GM18861 (cell line): ENCODE results near the gene FASN.

Experiments
- ATAC-seq: cut with Tn5 transposase; IDR thresholded peaks from one replicate; pipeline ENCODE4 v1.9.1; 2021; ENCODE audit not compliant: unreplicated experiment

The FASN gene

DNA sequence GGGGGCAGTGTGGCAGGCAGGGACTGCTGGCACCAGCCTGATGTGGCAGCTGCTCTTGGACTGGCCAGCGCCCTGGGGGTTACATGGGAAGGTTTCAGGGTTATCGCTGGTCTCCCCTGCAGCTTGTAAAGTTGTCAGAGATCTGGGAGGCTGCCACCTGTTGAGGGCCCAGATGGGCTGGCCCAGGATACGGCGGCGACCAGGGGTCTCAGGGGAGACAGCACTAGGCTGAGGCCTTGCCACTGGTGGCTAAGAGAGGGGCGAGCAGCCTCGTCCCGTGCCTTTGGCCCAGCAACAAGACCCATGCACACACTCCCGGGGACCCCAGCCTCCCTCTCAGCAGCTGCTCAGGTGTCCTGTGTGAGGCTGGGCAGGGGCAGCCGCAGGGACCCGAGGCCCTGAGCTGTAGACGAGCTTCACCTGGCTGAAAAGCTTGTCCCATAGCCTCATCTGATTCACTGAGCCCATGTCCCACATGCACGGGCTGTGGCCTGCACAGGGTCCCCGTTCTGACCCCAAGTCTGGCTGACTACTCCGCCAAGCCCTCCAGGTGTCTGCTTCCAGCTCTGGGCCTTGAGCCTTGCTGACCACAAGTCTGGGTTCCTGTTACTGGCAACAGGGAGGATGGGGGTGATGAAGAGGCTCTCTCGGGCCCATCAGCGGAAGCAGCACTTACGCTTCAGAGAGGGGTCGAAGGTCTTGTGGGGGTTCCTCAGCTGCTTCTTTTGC lies 38.6 kb downstream of the FASN start:
- ATAC-seq = no peak

DNA sequence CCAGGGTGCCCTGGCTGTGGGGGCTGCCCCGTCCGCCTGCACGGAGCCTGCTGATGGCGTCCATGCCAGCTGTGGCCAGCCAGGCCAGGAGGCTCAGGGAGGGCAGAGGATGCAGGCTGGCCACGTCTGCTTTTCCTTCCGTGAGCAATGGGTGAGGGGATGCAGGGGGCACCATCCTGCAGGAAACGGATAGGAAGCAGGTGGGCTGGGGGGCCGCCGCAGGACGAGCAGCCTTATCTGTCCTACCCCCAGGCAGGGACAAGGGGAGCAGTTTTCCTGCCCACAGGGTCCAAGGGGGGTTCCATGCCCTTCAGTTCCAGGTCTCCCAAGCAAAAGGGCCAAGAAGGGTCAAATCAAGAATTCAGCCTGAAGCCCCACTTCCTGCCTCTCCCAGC lies 39.2 kb downstream of the FASN start:
- ATAC-seq = no peak

DNA sequence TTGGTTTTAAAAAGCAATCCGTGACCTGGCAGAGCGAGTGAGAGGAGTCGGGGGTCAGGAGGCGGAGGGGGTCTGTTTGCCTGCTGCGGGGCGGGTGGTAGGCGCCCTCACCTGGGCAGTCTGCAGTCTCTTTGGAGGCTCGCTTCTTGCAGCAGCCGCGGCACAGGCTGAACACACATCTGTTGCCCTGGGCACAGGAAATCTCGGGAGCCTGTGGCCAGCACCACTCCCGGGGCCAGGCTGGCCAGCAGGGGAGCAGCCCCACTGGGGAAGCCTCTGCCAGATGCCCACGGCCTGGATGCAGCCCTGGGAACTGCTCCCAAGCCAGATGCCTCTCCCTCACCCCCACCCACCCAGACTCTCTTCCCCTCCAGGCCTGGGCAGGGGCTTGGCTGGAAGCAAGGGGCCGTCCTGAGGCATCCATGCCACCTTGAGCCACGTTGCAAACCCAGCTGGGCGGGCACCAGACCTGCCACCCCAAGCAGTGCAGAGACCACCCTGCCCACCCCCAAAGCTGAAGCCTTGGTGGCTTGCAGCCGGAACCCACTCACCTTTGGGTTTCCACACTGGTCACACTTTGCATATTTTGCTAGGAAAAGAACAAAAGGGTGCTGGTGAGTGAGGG lies 39.7 kb downstream of the FASN start:
- no peak for ATAC-seq

DNA sequence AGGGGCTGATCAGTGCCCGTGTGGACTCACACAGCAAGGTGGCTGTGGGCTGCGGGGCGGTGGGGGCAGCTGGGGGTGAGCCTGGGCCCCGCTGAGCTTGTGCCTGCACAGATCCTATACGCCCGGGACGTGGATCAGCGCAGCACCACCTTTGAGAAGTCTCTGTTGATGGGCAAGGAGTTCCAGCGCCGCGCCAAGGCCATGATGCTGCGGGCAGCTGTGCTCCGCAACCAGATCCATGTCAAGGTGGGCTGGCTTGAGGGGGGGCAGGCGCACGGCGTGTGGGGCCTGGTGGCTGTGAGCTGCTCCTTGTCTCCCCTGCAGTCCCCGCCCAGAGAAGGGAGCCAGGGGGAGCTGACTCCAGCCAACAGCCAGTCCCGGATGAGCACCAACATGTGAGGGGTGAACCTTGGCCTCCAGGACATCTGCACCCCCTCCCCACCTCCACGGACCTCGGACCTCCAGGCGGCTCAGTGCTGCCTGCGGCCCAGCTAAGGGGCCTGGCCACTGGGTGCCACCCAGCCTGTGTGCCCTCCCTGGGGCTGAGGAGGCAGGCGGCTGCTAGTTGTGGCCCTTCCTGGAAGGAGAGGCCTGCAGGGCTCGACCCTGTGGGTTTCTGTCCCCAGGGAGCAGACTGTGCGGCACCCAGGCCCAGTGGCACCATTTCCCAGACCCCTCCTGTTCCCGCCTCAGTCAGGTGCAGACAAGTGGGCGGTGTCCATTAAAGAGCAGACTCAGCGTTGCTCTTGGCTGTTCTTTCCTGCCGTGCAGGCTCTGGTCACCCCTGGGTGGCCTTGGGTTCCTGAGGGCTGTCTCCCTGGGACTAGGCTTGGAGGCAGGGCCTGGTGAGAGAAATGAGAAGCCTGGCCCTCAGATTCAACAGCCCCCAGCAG lies 41.1 kb downstream of the FASN start:
- ATAC-seq = no peak

DNA sequence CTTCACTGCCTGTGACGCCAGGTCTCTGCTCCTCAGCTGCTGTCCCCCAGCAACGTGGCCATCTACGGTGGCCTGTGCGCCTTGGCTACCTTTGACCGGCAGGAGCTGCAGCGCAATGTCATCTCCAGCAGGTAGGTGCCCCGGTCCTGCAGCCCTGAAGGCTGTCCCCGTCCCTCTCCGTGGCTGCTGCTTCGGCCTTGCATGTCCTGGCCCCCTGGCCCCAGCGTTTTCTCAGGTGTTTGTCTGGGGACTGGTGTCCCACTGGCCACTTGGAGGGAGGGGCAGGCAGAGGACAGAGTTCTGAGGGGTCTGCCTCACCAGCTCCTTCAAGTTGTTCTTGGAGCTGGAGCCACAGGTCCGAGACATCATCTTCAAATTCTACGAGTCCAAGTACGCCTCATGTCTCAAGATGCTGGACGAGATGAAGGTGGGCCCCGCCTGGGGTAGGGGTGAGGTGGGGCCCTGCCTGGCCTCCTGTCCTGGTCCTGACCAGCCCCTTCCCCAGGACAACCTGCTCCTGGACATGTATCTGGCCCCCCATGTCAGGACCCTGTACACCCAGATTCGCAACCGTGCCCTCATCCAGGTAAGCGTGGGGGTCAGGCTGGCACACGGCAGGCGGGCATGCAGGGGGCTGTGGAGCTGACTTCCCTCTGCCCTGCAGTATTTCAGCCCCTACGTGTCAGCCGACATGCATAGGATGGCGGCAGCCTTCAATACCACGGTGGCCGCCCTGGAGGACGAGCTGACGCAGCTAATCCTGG lies 41.9 kb downstream of the FASN start:
- no peak for ATAC-seq

DNA sequence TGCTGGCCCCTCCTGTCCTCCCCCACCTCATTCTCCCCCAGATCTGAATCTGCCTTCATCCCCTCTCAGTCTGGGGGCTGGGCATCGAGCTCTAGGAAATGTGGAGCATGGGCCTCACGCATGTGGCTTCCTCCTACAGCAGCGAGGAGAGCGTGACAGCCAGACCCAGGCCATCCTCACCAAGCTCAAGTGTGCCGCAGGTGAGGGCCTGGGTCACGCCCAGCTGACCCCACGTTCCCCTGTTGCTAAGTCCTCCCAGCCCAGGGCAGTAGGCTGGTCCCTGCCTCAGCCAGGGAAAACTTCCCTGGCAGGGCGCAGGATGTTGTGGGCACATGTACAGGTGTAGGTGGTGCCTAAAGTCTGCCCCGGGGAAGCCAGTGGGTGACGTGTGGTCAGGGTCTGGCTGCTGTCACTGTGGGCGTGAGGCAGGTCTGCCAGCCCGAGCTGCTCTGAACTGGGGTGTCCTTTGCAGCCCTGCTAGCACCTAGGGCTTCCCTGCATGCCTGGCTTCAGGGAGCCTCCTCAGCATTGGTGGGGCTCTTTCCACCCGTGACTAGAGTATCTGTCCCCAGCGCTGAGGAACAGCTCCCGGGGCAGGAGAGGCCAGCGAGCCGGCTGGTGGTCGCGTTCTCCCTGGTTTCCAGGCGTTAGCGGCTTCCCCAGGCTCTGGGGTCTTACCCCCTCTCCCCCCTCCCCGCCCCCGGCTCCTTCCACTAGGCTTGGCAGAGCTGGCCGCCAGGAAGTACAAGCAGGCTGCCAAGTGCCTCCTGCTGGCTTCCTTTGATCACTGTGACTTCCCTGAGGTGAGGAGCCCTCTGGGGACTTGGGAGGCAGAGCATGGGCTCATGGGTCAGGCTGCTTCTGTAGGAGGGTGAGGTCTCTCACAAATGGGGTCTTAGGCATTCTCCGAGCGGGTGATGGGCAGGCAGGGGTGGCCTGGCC lies 42.7 kb downstream of the FASN start:
- ATAC-seq = no peak

DNA sequence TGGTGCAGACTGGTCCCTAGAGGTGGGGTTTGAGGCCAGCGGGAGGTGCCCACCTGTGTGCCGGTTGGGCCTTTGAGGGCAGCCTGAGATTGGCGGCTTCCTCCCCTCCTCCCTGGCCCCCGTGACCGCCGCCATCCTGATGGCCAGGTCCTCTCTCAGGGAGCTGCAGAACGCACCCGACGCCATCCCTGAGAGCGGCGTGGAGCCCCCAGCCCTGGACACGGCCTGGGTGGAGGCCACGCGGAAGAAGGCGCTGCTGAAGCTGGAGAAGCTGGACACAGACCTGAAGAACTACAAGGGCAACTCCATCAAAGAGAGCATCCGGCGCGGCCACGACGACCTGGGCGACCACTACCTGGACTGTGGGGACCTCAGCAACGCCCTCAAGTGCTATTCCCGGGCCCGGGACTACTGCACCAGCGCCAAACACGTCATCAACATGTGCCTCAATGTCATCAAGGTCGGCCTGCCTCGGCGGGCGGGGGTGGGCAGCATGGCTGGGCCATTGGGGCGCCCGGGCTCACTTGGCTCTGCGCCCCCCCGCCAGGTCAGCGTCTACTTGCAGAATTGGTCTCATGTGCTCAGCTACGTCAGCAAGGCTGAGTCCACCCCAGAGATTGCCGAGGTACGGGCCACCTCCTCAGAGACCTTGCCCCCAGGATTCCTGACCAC lies 43.5 kb downstream of the FASN start:
- no peak for ATAC-seq

DNA sequence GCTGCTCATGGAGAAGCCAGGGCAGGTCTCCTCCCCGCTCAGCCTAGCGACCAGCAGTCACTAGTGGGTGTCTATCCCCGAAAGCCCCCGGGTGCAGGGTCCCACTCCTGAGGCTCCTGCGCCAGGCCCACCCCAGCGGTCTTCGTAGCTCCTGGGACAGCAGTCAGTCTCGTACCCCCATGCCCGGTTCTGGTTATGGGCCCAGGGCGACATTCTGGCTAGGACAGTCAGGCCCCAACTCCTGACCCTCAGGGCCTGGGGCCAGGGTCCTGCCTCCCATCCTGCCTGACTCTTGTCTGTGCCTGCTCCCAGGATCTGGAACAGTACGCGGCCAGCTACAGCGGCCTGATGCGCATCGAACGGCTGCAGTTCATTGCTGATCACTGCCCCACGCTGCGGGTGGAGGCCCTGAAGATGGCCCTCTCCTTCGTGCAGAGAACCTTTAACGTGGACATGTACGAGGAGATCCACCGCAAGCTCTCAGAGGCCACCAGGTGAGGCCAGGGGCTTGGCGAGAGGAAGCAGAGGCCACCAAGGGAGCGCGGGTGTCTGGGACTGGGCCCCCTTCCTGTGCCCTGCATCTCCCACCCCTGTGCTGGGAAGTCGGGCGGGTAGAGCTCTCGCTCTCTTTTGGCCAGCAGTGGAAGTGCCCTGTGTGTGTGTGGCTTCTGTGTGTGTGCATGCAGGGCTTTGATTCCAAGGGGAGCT lies 44.3 kb downstream of the FASN start:
- no peak for ATAC-seq

DNA sequence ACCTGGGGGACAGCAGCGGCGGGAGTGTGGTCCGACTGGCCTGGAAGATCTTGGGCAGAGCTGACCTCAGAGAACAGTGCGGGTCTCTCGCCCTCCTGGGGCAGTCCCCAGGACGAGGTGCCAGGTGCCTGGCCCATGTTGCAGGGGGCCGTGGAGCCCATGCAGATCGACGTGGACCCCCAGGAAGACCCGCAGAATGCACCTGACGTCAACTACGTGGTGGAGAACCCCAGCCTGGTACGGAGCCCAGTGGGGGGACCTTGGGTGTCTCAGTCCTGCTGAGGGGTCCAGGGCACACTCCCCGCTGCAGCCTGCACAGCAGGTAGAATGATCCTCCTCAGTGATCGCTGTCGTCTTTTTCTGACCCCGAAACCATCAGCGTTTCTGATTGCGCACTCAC lies 44.9 kb downstream of the FASN start:
- ATAC-seq = no peak

DNA sequence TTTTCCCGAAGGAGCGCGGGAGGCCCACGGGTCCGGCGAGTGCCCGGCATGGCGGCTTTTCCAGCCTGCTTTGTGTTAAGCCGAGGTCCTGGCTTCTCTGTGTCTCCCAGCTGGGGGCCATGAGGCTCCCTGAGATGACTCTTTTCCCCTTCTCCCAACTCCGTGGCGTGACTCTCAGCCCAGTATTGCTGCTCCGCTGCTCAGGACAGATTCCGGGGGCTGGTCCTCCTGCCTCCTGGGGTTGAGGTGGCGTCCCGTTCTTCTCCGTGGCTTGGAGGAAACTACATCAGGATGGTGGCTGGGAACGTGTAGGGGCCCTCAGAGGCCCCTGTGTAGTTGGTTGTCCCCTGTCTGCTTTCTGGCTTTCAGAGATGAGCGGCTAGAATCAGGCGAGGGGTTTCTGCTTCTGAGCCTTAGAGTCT lies 45.4 kb downstream of the FASN start:
- no peak for ATAC-seq

DNA sequence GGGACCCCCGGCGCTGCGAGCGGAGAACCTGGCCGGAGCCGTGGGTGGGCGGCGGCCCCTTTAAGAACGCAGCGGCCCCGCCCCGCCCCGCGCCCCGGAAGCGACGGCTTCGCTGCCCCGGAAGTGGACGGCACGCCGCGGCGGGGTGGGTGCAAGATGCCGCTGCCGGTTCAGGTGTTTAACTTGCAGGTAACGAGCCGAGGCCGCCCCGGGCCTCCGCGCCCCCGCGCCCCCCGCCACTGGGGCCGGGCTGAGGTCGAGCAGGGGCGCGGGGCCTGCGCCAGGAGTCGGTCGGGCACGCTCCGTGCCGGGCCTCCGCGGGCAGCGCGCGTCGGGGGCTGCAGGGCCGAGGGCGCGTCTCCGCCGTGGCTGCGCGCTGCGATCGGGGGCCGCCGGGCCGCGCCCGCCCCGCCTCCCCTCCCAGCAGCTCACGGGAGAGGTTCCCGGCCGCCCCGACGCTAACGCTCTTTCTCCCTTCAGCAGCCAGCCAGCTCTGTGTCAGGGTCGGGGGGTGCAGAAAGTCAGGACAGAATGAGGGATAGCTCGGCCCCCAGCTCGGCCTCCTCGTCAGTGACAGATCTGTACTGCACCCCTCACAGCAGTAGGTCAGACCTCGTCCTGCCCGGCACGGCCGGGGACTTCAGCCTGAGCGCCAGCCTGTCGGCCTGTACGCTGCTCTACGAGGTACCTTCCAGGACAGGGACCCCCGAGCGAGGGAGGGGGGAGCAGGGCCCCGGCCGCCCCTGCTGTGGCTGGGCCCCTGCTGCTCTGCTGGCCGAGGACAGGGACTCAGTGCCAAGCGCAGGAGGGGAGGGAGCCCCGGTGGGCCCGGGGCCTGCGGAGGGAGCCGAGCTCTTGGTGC lies 46.0 kb downstream of the FASN start, which contains the start of the genes GPS1 and RFNG:
Gene GPS1, plus strand, starts transcription at position 123 of the 862 bp plus-strand sequence. Its CDS starts 34 bp downstream, at position 157.
Gene RFNG, minus strand, starts transcription at position 36 of the 862 bp plus-strand sequence. CDS start 45 bp downstream, outside the sequence.
- ATAC-seq = no peak

DNA sequence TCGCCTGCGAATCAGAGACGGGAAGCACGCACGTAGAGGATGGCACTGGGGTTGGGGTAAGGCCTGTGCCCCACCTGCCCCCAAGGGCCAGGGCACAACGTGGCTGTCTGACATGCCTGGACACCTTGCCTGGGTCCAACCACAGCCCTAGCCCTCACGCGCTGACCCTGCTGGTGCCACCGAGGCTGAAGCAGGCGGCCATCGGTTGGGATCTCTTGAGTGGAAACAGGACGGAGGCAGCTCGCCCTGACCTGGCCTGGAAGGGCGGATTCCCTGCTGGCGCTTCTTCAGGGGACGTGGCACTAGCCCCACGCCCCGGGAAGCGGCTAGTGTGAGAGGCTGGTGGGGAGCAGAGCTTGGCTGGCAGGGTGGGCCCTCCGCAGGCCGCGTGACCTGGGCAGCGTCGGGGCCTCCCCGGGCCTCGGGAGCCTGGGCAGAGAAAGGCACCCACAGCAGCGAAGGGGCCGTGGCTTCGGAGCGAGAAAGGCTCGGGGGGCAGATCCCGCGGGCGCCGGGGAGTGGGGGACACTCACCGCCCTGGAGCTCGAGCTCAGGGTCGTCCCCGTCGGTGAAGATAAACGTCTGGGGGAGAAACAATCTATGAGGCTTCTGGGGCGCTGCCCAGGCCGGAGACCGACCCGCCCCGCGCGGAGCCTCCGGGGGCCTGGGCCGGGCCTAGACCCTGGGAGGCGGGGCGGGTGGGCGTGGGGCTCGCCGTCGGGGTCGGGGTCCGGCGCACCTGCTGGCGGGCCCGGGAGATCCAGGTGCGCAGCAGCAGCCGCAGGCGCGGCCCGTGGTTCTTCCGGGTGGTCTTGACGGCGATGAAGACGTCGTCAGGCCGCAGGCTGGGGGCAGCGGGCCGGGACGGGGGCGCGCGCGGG lies 47.0 kb downstream of the FASN start:
- ATAC-seq = no peak

DNA sequence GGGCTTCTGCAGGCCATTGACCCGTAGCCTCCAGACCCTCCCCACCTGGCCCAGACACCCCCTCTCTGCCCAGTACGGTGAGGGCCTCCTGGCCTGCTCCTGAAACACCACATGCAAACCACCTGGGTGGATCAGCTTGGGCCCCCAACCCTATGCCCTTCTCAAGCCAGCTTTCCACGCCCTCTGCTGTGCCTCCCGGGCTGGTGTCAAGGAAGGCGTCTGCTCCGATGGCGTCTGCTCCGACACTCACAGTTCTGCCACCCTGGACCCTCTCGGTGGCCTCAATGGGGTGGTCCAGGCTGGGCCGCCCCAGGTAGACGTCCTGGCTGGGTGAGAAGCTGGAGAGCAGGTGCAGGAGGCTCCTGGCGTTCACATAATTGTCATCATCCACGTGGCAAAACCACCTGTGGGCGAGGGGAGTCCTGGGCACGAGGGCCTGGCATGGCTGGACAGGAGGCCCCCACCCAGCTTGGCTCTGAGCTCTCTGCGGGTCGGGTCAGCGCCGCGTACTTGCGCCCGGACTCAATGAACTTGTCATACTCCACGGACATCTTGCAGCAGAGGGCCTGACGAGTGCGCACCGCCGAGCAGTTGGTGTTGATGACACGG lies 47.8 kb downstream of the FASN start:
- ATAC-seq = no peak

DNA sequence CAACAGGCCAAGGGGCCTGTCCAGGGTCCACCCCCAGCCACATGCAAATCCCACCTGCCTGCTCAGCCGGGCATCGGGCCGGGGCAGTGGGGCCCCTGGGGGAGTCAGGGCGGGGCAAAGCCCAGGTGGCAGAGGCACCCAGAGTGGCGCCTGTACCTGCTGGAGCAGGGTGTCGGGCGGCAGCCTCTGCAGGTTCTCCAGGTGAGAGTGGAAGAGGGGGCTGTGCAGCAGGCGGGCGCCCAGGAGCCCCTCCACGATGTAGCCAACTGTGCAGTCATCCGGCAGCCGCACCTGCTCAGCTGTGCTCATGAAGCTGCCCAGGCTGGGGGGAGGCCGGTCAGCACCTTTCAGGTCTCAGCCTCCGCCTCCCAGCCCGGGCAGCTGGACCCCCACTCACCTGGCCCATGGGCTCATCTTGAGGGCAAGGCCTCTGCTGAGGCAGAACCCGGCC lies 48.5 kb downstream of the FASN start:
- ATAC-seq = no peak

DNA sequence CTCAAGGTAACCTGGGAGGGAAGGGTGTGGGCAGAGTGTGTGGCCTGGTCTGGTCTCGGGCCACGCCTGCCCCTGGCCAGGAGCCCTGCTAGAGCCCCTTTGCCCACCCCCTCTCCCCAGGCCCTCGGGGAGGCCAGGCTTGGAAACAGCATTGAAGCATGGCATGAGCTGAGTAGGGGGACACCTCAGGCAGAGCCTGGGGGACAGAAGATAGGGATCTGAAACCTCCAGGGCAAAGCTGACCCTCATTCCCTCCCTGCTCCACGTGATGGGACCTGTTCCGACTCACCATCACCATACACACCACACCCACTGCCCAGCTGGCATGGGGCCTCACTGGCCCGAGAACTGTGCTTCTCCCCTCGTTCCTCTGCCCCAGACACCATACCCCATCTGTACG lies 48.9 kb downstream of the FASN start:
- ATAC-seq = no peak

DNA sequence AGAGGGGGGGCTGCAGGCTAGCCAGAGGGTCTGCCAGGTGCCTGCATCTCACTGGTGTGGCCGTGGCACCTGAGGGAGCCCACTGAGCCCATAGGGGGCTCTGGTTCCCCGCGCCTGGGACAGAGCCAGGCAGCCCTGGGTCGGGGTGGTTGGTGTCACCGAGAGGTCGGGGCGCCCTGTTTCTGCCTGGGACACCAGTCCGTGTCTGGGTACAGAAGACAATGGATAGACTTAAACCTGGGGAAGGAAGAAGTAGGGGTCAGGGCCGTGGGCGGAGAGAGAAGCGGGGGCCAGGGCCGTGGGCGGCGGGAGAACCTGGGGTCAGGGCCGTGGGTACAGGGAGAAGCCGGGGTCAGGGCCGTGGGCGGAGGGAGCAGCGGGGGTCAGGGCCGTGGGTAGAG lies 49.5 kb downstream of the FASN start:
- no peak for ATAC-seq
